ENCODE results near the gene TMEM88.

Gene TMEM88

GRCh38 chr17:7887038-7887481 lies 32.2 kb downstream of the TMEM88 start:
- DNase-seq: no peak

- peak; percentile 86 to 90 for DNase-seq
Measured at GRCh38 chr17:7887482-7888183, 32.8 kb downstream of the TMEM88 start.

GRCh38 chr17:7888184-7888920 lies 33.5 kb downstream of the TMEM88 start, which contains the start of gene CHD3:
TSS of gene CHD3 (plus strand) at chr17:7888789. CDS start at chr17:7889001, 212 bp downstream.
- DNase-seq: peak; percentile 67 to 73

- peak; percentile 45 to 53 for DNase-seq
Measured at GRCh38 chr17:7889166-7889955, 34.5 kb downstream of the TMEM88 start.

- no peak for DNase-seq
Measured at GRCh38 chr17:7893187-7893880, 38.5 kb downstream of the TMEM88 start.

GRCh38 chr17:7894226-7894625 lies 39.4 kb downstream of the TMEM88 start:
- no peak for DNase-seq

- DNase-seq: no peak
Measured at GRCh38 chr17:7894866-7895265, 40.0 kb downstream of the TMEM88 start.

GRCh38 chr17:7897090-7897489 lies 42.2 kb downstream of the TMEM88 start:
- no peak for DNase-seq

GRCh38 chr17:7897773-7898172 lies 42.9 kb downstream of the TMEM88 start:
- no peak for DNase-seq

GRCh38 chr17:7903154-7904103 lies 48.6 kb downstream of the TMEM88 start:
- DNase-seq: no peak

Measured in stimulated activated CD4-positive, alpha-beta T cell treated with anti-CD3 and anti-CD28 coated beads, Interleukin-2, amount 100 ng/mL, for 24 hours (primary cell).